Gastrocnemius medialis (tissue), 4 donors: Measurements from ENCODE around the gene ZBTB47.

Experiments used
- CTCF ChIP-seq, 5 experiments: fragments of 450-650 bp in 3 of 5; fragments of 200-600 bp in 2 of 5; sonication (generic) in 2 of 5; IDR thresholded peaks in 4 of 5; conservative IDR thresholded peaks in 1 of 5; 1 replicate in 4 of 5; 2 replicates in 1 of 5; pipeline ENCODE4 v1.5.1; 2016 to 2019; ENCODE audit warnings: antibody characterized with exemption in 5 of 5, mild to moderate bottlenecking in 3 of 5, moderate library complexity in 3 of 5
- POLR2A ChIP-seq, 2 donors: fragments of 450-650 bp; IDR thresholded peaks; one replicate each; pipeline ENCODE4 v1.6.1; 2017; ENCODE audit warnings: antibody characterized with exemption in 2 of 2, mild to moderate bottlenecking in 2 of 2, moderate library complexity in 2 of 2

- no peak for TF ChIP-seq CTCF (IDR thresholded peaks at IDR 0.05 in 4 of 5, conservative IDR thresholded peaks at IDR 0.05 in 1 of 5)
- TF ChIP-seq POLR2A (IDR thresholded peaks at IDR 0.05) = no peak
Observed at GRCh38 chr3:42707620-42708355, 54.3 kb downstream of the ZBTB47 start.
